OCI-LY1 (cell line): ENCODE results near the gene BRD7.

Experiments
- EZH2 ChIP-seq: fragments of 200-600 bp; sonication (generic), shearing (Covaris generic); IDR thresholded peaks from 2 replicates; pipeline ENCODE4 v1.8.0; 2017; ENCODE audit warnings: borderline replicate concordance, mixed run types, mild to moderate bottlenecking, antibody characterized with exemption, low read length, moderate library complexity, mixed read lengths
- TF ChIP-seq, protein P1 (sequence below): fragments of 200-600 bp; sonication (generic), shearing (Covaris generic); IDR thresholded peaks from 2 replicates; pipeline ENCODE4 v1.5.1; 2017; ENCODE audit warnings: mild to moderate bottlenecking, antibody characterized with exemption, low read length, moderate library complexity, mixed read lengths

DNA sequence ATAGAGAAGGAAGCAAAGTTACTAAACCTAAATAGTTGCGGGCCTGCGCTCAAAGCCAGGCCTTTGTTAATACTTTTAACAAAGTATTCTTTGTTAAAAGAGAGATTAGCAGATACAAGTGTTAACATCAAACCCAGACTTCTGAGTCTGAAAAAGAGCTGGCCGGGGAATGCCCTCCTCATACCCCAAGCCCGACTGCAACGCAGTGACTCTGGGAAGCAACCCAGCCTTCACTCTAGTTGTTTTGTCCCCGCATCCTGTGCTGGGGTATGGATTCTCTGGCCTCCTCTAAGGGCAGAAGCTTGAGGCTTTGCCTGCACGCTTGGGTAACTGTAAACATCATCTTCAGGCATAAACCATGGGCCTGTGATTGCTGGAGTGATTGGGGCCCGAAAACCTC is 54.1 kb downstream of the BRD7 start:
- no peak for TF ChIP-seq EZH2
- TF ChIP-seq, protein P1, sequence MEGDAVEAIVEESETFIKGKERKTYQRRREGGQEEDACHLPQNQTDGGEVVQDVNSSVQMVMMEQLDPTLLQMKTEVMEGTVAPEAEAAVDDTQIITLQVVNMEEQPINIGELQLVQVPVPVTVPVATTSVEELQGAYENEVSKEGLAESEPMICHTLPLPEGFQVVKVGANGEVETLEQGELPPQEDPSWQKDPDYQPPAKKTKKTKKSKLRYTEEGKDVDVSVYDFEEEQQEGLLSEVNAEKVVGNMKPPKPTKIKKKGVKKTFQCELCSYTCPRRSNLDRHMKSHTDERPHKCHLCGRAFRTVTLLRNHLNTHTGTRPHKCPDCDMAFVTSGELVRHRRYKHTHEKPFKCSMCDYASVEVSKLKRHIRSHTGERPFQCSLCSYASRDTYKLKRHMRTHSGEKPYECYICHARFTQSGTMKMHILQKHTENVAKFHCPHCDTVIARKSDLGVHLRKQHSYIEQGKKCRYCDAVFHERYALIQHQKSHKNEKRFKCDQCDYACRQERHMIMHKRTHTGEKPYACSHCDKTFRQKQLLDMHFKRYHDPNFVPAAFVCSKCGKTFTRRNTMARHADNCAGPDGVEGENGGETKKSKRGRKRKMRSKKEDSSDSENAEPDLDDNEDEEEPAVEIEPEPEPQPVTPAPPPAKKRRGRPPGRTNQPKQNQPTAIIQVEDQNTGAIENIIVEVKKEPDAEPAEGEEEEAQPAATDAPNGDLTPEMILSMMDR, result no peak
